MV-4-11 (cell line): ENCODE data around the gene PRKCA.
A peak's percentile ranks its signal among the peaks of the same experiment; 100 is the strongest.

Experiments
- DNase-seq: peaks from one replicate; lab custom pipeline; 2025; lab: John Stamatoyannopoulos, UW

PRKCA gene

DNA sequence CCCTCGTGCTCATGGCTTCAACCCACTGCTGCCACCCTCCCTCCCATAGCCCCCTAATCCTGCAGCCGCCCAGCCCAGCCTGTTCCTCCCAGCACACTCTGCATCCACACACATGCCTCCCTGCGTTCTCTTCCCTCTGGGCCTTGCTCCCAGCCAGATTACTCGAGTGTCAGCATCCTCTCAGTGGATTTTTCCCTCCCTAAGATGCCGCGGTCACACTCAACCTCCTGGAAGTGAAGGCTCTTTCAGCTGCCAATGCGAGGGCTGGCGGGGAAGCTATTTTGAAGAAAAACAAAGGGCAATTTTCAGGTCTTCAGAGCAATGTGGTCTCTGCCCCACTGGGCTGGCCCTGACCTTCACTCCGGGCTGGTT, 509.3 kb downstream of the PRKCA start:
- no peak for DNase-seq

- no peak for DNase-seq
Measured at GRCh38 chr17:66812571-66812970, 510.2 kb downstream of the PRKCA start.

DNA sequence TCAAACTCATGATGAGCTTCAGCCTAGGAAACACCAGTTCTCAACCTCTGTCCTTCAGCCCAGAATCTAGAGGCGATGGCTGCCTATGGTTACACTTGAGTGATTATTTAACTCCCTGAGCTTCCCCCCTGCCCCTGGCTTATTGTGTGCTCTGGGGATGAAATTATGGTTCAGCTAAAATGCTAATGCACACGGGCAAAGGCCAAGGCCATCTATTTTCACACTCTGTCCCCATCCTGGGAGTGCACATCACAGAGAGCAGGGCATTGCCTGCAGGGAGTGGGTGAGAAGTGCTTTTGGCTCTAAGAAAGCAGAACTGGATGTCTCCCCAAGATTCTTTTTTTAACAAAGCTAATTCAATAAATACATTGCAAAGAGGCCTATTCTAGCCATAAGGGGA, 510.9 kb downstream of the PRKCA start:
- DNase-seq, result no peak

GRCh38 chr17:66814026-66814425, 511.6 kb downstream of the PRKCA start:
- DNase-seq, result no peak

DNA sequence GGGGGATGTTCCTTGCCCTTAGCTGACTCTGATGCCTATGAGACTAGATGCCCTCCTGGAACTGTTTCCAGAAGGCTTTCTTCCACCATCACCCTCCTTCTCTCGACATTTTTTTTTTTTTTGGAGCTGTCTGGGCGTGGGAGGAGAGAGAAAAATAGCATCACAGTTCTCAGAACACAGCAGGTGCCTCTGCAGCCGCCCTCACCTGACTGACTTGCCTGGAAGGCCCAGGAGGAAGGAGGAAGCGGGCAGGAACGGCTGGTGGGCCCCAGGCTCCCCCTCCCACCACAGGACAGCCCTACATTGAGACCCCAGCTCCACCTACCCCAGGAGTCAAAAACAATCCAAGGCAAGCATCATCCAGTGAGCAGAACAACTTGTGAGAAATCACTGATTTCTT, 512.2 kb downstream of the PRKCA start:
- DNase-seq, result no peak

- no peak for DNase-seq
Measured at GRCh38 chr17:66817750-66818149, 515.3 kb downstream of the PRKCA start.

GRCh38 chr17:66819466-66819865, 517.1 kb downstream of the PRKCA start:
- no peak for DNase-seq

- no peak for DNase-seq
Measured at GRCh38 chr17:66822009-66822408, 519.6 kb downstream of the PRKCA start.

GRCh38 chr17:66826856-66827255, 524.4 kb downstream of the PRKCA start:
- DNase-seq, result no peak

DNA sequence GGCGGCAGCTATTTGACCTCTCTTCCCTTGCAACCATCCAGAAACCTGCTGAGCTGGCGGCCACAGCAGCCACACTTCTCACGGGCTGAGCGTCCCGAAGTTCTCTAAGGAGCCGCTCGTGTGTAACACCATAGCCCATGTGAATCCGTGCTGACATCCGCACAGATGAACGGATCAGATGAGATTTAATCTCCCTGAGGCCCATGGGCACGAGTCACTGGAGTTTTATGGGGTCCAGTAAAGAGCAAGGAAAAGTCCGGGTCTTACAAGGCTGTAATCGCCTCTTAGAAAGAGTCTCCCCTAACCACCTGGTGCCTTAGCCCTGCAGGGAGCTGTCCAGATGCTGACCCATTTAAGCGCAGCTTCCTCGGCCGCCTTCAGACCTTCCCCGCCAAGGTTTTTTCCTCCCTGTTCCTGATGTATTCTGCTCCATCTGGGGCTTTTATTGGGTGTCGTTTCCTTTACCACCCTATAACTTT, 527.0 kb downstream of the PRKCA start:
- peak; percentile 9 for DNase-seq

GRCh38 chr17:66829883-66830282, 527.5 kb downstream of the PRKCA start:
- DNase-seq, result no peak

DNA sequence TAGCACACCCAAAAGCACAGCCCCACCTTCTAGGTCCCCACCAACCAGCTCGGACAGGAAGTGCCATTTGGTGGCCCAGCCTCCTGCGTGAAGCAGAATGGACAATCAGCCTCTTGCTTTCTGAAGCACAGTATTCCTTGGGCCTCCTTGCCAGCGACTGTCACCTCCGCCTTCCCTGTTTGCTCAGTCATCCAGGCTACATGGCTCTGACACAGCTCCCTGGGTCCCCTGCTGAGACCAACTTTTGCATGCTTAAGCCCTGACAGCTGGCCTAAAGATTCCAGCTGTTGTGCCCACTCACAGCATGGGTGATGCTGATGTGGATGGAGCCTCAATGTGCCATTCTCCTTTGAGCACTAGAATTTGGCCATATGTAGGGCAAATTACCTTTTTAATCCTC, 528.0 kb downstream of the PRKCA start:
- no peak for DNase-seq

- DNase-seq, result no peak
Measured at GRCh38 chr17:66831383-66832210, 529.2 kb downstream of the PRKCA start.

DNA sequence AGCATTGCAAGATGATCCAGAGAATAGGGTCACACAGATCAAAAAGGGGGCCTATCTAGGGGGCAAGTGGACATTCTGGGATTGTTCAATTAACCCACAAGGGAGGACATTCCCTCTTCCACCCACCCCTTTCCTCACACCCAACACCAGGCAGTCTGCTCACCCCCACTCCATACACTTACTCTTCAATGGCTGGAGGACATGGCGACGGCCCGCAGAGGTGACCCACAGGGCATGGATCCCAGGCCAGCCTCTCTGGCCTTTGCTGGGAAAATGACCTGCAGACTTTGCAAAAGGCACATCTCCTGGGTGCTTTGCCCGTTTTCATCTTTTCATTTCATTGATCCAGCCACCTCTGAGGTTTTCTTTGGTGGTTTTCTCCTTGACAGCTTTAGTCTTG, 530.8 kb downstream of the PRKCA start:
- DNase-seq, result no peak

DNA sequence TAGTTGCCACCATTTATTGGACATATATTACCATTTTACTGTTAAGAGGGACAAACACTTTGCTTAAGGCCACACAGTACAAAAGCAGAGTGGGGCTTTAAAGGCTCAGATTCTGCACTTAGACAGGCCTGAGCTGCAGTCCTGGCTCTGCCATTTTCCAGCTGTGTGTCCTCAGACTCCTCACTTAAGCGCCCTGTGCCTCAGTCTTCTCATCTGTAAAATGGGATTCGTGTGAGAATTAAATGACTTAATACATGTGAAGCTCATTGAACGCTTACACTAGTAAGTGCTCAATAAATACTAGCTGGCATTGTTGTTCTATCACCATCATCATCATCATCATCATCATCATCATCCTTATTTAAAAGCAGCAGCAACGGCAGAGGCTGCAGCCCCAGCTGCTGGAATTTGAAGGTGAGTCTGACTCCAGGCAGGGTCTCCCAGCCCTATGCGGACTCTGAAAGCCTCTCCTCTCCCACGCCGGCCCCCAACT, 532.1 kb downstream of the PRKCA start:
- DNase-seq, result no peak

GRCh38 chr17:66834919-66835454, 532.6 kb downstream of the PRKCA start, which contains the start of gene CACNG5:
Gene CACNG5, plus strand, starts transcription at chr17:66835117. Its CDS starts 42,216 bp downstream, at chr17:66877333.
- DNase-seq, result no peak

- no peak for DNase-seq
Measured at GRCh38 chr17:66835476-66835875, 533.1 kb downstream of the PRKCA start.

GRCh38 chr17:66836063-66837005, 533.9 kb downstream of the PRKCA start:
- no peak for DNase-seq

DNA sequence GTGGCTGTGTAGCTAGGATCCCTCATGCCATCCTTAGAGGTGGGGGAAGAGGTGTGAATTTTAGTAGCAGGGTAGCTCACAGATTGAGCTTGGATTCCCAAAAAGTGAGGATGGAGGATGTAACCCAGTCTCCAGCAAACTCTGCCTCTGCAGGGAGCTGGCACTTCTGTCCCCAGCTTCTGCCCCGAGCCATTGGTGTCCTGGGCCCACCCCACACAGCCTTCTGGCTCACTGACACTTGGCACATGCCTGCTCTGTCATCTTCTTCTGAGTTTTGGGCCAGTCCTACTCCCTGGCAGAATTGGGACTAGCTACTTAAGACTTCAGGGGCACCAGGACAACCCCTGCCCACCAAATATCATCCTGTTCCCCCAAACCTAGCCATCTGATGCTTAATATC, 534.8 kb downstream of the PRKCA start:
- no peak for DNase-seq

- no peak for DNase-seq
Measured at GRCh38 chr17:66837885-66838665, 535.7 kb downstream of the PRKCA start.

DNA sequence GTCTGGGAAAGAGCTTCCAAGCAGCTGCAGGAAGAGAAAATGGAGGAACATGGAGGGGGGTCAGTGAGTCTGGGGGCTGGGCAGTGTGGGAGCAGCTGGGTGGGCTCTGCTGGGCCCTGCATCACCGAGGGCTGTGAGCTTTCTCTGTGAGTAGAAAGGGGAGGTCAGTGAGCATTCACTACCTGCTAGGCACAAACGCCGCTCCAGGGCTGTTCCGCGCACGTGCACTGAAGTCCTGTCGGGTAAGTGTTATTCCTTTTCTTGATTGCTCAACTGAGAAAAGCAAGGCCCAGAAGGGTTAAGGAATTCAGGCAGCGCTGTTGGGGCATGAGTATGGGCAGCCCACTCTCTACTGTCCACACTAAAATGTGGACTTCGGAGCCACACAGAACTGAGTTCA, 537.2 kb downstream of the PRKCA start:
- DNase-seq, result no peak

DNA sequence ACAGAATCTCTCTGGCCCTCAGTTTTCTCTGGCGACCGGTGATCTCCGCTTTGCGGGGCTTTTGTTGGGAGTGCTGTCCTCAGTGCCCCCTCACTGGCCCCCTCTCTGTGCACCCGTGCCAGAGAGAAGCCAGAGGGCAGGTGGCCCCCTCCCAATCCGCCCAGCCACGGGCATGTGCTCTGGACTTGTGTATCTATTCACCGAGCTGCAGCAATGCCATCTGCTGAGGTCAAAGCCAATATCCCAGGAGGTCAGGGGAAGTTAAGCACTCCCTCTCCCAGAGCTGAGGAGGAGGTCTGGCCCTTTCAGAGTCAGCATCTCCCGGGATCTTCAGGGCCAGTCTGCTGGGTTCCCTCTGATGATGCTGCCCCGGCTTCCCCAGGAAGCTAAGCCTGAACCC, 537.6 kb downstream of the PRKCA start:
- no peak for DNase-seq
